Measurements from ENCODE around the gene ARID5B.

Gene ARID5B

GRCh38 chr10:61939902-61940301 lies 38.4 kb downstream of the ARID5B start:
- DNase-seq: no peak

DNA sequence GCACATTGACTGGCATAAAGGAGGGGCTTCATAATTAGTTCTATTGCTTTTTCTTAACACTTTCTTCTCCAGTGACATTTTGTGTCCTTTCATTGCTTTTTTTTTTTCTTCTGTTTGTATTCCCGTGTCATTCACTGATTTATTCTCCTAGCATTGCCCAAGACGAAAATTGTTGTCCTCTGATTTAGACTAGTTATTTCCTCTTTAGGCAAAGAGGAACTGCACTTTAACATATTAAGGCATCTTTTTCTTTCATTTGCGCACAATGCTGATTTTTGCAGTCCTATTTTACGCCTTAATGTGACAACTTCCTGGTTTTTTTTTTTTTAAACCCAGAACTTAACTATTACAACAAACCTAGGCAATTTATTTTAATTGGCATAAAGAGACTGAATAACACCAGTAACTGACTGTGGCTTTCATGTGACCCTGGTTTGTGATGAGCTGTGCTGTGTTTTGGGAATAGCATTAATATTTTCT lies 39.7 kb downstream of the ARID5B start:
- no peak for DNase-seq

- no peak for DNase-seq
Measured at GRCh38 chr10:61942604-61943461, 41.3 kb downstream of the ARID5B start.

- no peak for DNase-seq
Measured at GRCh38 chr10:61943674-61944378, 42.3 kb downstream of the ARID5B start.

GRCh38 chr10:61944410-61945147 lies 43.1 kb downstream of the ARID5B start:
- no peak for DNase-seq

GRCh38 chr10:61949687-61950086 lies 48.2 kb downstream of the ARID5B start:
- DNase-seq: no peak

DNA sequence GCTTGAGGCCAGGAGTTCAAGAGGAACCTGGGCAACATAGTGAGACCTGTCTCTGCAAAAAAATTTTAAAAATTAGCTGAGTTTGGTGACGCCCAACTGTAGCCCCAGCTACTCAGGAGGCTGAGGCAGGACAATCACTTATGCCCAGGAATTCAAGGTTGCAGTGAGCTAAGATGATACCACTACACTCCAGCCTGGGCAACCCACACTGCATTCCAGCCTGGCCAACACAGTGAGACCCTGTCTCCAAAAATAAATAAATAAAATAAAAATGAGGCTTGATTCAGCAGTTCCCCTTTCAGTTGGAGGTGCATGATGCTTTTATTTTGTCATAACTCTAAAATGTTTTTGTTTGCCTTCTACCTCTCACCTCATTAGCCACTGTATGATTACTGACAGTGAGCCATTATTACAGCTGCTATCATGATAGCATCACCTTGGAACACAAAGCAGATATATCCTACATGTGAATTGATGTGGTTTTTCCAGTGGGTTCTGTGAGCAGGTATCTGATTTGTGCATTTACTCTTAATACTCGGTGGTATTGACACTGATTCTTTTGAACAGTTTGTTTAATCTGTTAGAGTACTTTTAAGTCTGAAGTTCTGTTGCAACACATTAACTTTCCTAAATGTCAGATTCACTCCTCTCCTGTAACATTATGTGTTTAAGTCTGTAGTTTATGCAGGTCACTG lies 49.1 kb downstream of the ARID5B start:
- DNase-seq: no peak

DNA sequence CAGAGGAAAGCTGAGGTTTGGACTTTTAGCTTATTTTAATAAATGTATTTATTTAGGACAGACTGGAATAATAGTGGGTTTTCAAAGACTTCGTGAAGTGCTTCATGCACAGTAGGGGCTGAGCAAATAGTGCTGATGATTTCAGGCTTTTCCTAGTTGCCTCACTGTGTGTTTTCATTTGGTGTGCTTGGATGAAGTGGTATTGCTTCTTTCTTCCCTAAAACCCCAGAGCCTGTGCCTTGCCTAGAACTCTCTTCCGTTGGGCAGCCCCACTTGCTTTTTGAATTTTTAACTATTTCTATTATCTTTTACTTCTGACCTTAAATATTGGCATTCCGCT lies 49.6 kb downstream of the ARID5B start:
- DNase-seq: no peak

GRCh38 chr10:61952028-61952674 lies 50.7 kb downstream of the ARID5B start:
- no peak for DNase-seq

DNA sequence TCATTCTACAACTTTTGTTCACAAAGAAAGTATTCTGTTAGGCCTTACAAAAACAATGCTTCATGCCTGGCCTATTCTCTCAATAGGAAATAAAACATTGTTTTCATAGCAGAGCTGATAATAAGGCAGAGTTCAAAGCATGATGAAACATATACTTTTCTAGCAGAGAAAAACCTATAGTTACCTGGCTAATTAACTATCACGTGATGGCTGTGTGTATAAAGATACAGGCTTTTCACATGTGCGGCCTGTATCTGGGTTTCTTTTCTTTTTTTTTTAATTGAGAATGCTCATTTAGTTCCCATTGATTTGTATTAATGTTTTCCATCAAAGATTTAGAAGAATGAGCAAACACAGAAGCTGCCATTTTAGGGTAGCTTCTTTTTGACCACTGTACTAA lies 51.7 kb downstream of the ARID5B start:
- no peak for DNase-seq

DNA sequence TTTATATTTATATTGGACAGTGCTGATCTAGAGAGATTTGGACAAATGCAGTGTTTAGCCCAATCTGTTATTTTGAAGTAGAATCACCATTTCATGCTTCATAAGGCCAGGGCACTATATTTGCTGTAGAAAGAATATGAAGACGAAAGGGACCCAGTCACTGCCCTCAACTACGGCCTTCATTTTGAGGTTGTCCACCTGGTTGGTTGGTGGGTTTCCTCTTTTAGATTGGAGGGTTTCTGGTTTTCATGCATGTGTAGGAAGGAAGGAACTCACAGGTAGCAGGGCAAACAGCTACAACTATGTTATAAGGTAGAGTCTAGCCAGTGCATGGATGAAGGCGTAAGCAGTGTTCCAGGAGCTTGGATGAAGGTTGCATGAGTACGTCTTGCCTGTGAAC lies 56.3 kb downstream of the ARID5B start:
- DNase-seq: no peak

- DNase-seq: no peak
Measured at GRCh38 chr10:61958311-61958710, 56.8 kb downstream of the ARID5B start.

DNA sequence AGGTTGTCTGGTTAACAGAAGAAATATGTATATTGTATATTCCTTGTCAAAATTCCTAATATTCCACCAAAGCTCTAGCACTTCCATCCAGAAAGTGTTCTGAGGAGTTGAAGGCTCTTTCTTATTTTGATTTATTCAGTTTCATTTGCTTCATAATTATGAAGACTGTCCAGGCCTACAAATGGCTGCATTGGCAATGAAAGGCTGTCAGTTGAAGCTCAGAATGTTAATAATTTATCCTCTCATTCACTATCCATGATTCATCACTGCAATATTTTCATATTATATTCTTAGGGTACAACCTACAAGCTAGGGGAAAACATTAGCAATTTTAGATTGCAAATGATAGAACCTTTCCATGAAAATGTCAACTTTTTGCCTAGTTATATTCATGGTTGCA lies 57.3 kb downstream of the ARID5B start:
- no peak for DNase-seq

GRCh38 chr10:61959814-61960213 lies 58.3 kb downstream of the ARID5B start:
- no peak for DNase-seq

DNA sequence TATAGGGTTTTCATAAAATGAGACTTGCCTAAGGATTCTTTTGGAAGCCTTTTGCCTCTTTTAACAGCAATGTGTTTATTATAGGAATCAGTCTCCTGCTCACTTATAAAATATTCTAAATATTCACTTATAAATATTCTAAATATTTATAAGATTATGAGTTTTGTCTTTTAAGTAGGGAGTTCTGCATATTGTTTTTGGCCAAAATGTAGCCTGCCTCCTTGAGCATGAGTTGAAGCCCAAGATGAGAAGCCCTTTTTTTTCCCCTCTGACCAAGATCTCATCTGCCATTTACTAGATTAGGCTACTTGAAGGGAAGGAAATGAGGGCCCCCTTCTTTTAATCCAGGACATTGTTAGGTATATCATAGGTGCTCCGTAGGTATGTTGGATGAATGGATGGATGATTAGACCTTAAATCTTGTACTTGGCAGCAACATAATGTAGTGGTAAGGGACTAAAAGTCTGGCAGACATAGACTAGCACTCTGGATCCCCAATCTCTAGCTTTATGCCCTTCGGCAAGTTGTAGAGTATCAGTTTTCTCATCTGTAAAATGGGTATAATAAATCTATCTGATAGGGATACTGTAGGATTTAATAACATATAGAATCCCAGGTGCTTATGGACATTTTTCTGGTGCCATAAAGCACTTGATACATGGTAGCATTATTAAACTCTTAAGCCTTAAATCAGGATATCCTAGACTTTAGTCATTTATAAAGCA lies 59.1 kb downstream of the ARID5B start:
- DNase-seq: no peak

GRCh38 chr10:61961278-61961677 lies 59.8 kb downstream of the ARID5B start:
- DNase-seq: no peak

GRCh38 chr10:61962971-61963370 lies 61.5 kb downstream of the ARID5B start:
- no peak for DNase-seq

DNA sequence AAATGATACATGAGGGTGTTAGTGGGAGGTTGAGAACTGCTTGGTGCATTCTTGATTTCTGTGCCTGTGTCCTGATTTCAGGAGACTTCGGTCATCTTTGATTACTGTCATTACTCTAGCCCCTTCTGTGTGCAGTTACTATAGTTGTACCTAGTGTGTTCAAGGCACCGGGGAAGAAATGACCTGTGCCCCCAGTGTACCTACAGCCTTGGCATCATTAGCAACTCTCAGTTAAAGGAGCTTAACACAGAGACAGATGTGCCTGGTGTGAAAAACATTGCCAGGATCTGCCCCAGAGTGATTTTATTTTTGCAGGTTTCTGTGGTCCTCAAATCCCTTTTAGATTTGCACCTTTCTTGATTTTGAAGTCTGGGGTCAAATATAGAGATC lies 62.2 kb downstream of the ARID5B start:
- DNase-seq: no peak

DNA sequence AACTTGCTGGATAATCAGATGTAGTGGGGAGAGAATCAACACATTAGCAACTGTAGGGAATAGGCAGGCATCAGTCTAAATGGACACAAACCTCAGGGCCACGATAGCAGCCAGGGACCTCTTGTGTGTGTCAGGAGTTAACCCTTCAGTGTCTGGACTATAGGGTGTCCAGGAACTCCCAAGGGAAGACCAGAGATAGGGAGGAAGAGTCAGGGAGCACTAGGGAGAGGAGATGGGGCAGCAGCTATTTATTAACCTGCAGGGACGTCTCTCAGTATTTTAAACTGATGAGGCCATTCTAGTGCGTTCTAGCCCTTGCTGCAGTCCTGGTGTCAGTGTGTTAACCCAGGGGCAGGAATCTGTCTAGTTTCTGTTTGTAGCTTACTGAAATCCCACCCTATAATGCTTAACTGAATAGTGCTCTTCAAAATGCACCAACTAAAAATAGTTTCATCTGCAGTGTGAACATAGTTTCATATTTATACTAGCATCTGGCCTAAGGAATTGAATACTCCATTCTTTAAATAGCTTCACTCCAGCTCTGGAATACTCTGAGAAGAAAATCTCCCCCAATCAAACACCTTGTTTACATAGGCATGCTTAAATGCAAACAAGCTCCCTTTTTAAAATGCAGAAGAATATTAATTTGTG lies 62.7 kb downstream of the ARID5B start:
- no peak for DNase-seq

- DNase-seq: no peak
Measured at GRCh38 chr10:61964949-61965702, 63.6 kb downstream of the ARID5B start.

All from T1000 (cell line).